K562 (cell line): Measurements from ENCODE around the gene BFSP2. TPM values are rescaled to one million over a fixed set of nuclear protein-coding genes. Genes with fewer than 3 reads are reported as not detected.

Experiments
- ATAC-seq: fragments of 200-7000 bp; cut with Tn5 transposase; 3 replicates; pipeline ENCODE4 v1.9.1; 2020; ENCODE audit warnings: moderate library complexity
- BruUV-seq: library from RNA; stranded (reverse); fragments of 400-500 nt; replicated peaks from 2 replicates; lab custom pipeline; 2021; lab: Mats Ljungman, UMichigan
- CTCF ChIA-PET: fragments of 300-600 bp; formaldehyde crosslinking; extraction: SDS; loops from one replicate; lab custom pipeline; 2021; ENCODE audit warnings: low intra/inter-chr PET ratio; lab: Yijun Ruan, JAX
- POLR2A ChIA-PET: fragments of 300-600, 350-650 bp; sonication (Branson Sonifier 250); formaldehyde crosslinking; extraction: SDS; loops from one replicate; lab custom pipeline; 2021; ENCODE audit warnings: antibody characterized with exemption, inconsistent platforms; lab: Yijun Ruan, JAX
- DNase-seq, 4 experiments: peaks; one replicate each; pipeline versions ENCODE4 v3.0.0 to v3.0.0-alpha.2; 2011 to 2018; ENCODE audit warnings: low spot score in 3 of 4, mixed read lengths in 3 of 4; ENCODE audit errors: extremely low read depth in 1 of 4
- FAIRE-seq: peaks from 2 replicates; lab custom pipeline; 2011; peaks lifted over from hg19 to GRCh38; lab: Jason Lieb, UNC
- H2AFZ ChIP-seq: 2 replicates; pipeline ENCODE4 v1.6.0; 2011; ENCODE audit warnings: low read depth, low read length, control low read depth, inconsistent platforms
- H3K27ac ChIP-seq: fragments of 200-600 bp; 3 replicates; pipeline ENCODE4 v1.8.0; 2011; ENCODE audit warnings: low read depth, mild to moderate bottlenecking, control low read depth, inconsistent platforms, low read length, moderate library complexity, mixed read lengths; ENCODE audit errors: extremely low read depth
- H3K27me3 ChIP-seq, 2 experiments: fragments of 300-600 bp in 1 of 2; 2 replicates in 1 of 2; 3 replicates in 1 of 2; pipeline versions ENCODE4 v1.6.0 to v1.8.0; 2011; ENCODE audit warnings: inconsistent platforms in 2 of 2, low read length in 2 of 2, mild to moderate bottlenecking in 1 of 2, mixed read lengths in 1 of 2, moderate library complexity in 1 of 2; ENCODE audit not compliant: control insufficient read depth in 2 of 2, insufficient read depth in 2 of 2
- H3K36me3 ChIP-seq: fragments of 300-600 bp; 3 replicates; pipeline ENCODE4 v1.8.0; 2011; ENCODE audit warnings: mild to moderate bottlenecking, low read length, inconsistent platforms; ENCODE audit not compliant: control insufficient read depth, insufficient read depth
- H3K4me1 ChIP-seq, 2 experiments: fragments of 200-600 bp in 1 of 2; replicated peaks in 1 of 2; 2 replicates in 1 of 2; 3 replicates in 1 of 2; pipeline versions ENCODE4 v1.5.1 to v1.8.0; 2011; ENCODE audit warnings: inconsistent platforms in 2 of 2, low read length in 2 of 2, mild to moderate bottlenecking in 1 of 2, mixed read lengths in 1 of 2, moderate library complexity in 1 of 2; ENCODE audit not compliant: control insufficient read depth in 2 of 2, insufficient read depth in 2 of 2
- H3K4me2 ChIP-seq: 2 replicates; pipeline ENCODE4 v1.6.1; 2011; ENCODE audit warnings: low read length, control low read depth, inconsistent platforms, mixed read lengths; ENCODE audit not compliant: insufficient read depth
- H3K4me3 ChIP-seq: fragments of 200-600 bp; sonication (generic), shearing (Covaris generic); 2 replicates; pipeline ENCODE4 v1.5.1; 2016; ENCODE audit warnings: control low read depth, inconsistent platforms
- H3K79me2 ChIP-seq: fragments of 200-600 bp; 3 replicates; pipeline ENCODE4 v1.8.0; 2011; ENCODE audit warnings: low read length, inconsistent platforms; ENCODE audit not compliant: control insufficient read depth, insufficient read depth
- H3K9ac ChIP-seq, 2 experiments: 2 replicates each; pipeline versions ENCODE4 v1.6.0 to v1.6.1; 2011; ENCODE audit warnings: low read depth in 2 of 2, low read length in 2 of 2, control low read depth in 1 of 2, inconsistent platforms in 1 of 2, mild to moderate bottlenecking in 1 of 2, mixed read lengths in 1 of 2; ENCODE audit not compliant: insufficient read depth in 1 of 2
- H3K9me1 ChIP-seq: one replicate; pipeline ENCODE4 v1.6.0; 2011; ENCODE audit warnings: inconsistent platforms, mild to moderate bottlenecking, low read length, moderate library complexity; ENCODE audit not compliant: control insufficient read depth, insufficient read depth
- H3K9me3 ChIP-seq: replicated peaks from 2 replicates; pipeline ENCODE4 v1.5.1; 2011; ENCODE audit warnings: low read depth, low read length, inconsistent platforms; ENCODE audit not compliant: control insufficient read depth, insufficient read depth
- H4K20me1 ChIP-seq: replicated peaks from 2 replicates; pipeline ENCODE4 v1.6.1; 2011; ENCODE audit warnings: low read length, inconsistent platforms, mixed read lengths; ENCODE audit not compliant: control insufficient read depth, insufficient read depth
- CTBP1 ChIP-seq: fragments of 450-650 bp; IDR thresholded peaks from 2 replicates; pipeline ENCODE4 v1.6.1; 2016; ENCODE audit warnings: borderline replicate concordance
- MED1 ChIP-seq: sonication (generic); formaldehyde crosslinking; IDR thresholded peaks from 2 replicates; pipeline ENCODE4 v1.8.1; 2023; ENCODE audit warnings: missing genetic modification reagents, borderline replicate concordance
- RFX1 ChIP-seq: fragments of 450-650 bp; IDR thresholded peaks from 2 replicates; pipeline ENCODE4 v1.6.1; 2016; ENCODE audit warnings: mild to moderate bottlenecking, moderate library complexity
- ZBTB1 ChIP-seq: sonication (generic); formaldehyde crosslinking; IDR thresholded peaks from 2 replicates; pipeline ENCODE4 v1.8.1; 2023; ENCODE audit warnings: missing genetic modification reagents, low read depth, mild to moderate bottlenecking, borderline replicate concordance
- ZNF239 ChIP-seq: fragments of 250-450 bp; sonication (Bioruptor Pico); IDR thresholded peaks from 2 replicates; pipeline ENCODE4 v1.4.0; 2020; ENCODE audit warnings: mild to moderate bottlenecking
- ZNF316 ChIP-seq: fragments of 450-650 bp; IDR thresholded peaks from 2 replicates; pipeline ENCODE4 v1.6.1; 2016
- ZNF518B ChIP-seq: fragments of 250-450 bp; sonication (Bioruptor Pico); IDR thresholded peaks from 2 replicates; pipeline ENCODE4 v1.5.0; 2021; ENCODE audit warnings: mild to moderate bottlenecking, moderate library complexity
- ZNF644 ChIP-seq: fragments of 200-800 bp; sonication (Bioruptor generic); IDR thresholded peaks from 2 replicates; pipeline ENCODE4 v1.6.1; 2016; ENCODE audit warnings: low read depth, missing genetic modification characterization, missing compliant biosample characterization
- WGBS: fragments of 100-300 bp; shearing (Covaris generic); methylation state at CpG from one replicate; pipeline ENCODE4 v1.1.6; 2016; ENCODE audit warnings: low coverage, mixed read lengths; ENCODE audit not compliant: insufficient coverage; ENCODE audit errors: missing lambda C conversion rate; 5-methylcytosine and 5-hydroxymethylcytosine counted together
- in situ Hi-C: fragments of 300-500 bp; cut with MboI; formaldehyde crosslinking; loops from 4 replicates; pipeline ENCODE4 v1.15.0; 2018; ENCODE audit warnings: inconsistent platforms, mixed read lengths
- intact Hi-C: fragments of 100-400 bp; cut with micrococcal nuclease; formaldehyde crosslinking; loops from 2 replicates; pipeline ENCODE4 v1.14.2; 2022
- polyA plus RNA-seq, 8 experiments: library from polyadenylated mRNA; depleted of rRNA in 4 of 8; stranded (reverse) in 5 of 8; unstranded in 3 of 8; fragments of >200 nt; fragmentation: Nextera tagmentation in 2 of 8; fragmentation: Illumina TruSeq in 1 of 8; extraction: Ambion mirVana in 2 of 8; extraction: Trizol in 1 of 8; gene quantifications; 2 replicates each; pipeline versions ENCODE4 v1.2.1 to v1.2.3, GENCODE V29; 2011 to 2014; ENCODE audit warnings: inconsistent platforms in 1 of 8, missing spikeins in 1 of 8
- total RNA-seq, 7 experiments: library from RNA; depleted of rRNA in 6 of 7; stranded (reverse); fragments of >200 nt in 6 of 7; fragmentation: Illumina TruSeq in 2 of 7; extraction: Trizol in 2 of 7; gene quantifications; 2 replicates each; pipeline versions ENCODE4 v1.2.1 to v1.2.3, GENCODE V29; 2011 to 2021; ENCODE audit warnings: low replicate concordance in 1 of 7
- TF ChIP-seq, protein P1 (sequence below): fragments of 450-650 bp; IDR thresholded peaks from 2 replicates; pipeline ENCODE4 v1.7.1; 2018; ENCODE audit warnings: mild to moderate bottlenecking, low read depth; ENCODE audit not compliant: partially characterized antibody

Gene BFSP2
- total and polyA plus RNA-seq, 9 of the 15 experiments (the other 6 are each of a cell fraction or from before 2014, with no cell fraction given), result not detected

DNA sequence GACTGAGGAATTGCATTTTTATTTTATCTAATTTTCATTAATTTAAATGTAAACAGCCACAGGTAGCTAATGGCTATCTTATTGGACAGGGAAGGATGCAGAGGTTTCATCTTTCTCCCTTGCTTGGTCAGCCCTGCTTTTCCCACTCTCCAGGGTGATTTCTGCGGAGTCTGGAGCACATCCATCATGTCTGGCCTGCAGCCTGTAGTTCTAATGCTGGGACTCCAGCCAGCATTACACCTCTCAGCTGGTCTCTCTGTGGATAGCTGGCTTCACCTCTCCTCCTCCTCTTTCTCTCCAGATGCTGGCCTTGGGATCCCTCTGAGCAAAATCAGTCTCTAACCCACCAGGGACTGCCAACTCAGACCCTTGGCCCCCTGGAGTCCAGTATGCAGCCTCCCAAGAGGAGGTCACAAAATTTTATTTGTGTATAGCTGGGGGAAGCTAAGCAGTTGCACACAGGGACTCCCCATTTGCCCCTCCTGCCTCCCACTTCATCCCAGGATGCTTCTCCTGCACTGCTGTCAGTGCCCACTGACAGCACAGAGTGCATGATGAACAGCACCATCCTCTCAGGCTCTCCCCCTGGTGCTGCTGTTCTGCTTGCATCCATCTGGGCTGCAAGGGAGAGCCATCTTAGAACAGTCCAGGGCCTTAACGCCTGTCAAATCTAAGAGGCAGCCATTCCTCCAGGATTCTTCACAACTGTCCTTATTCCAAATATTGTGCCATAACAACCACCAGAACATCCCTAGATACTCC lies 1.7 kb downstream of the BFSP2 start:
- no peak for FAIRE-seq
- in situ Hi-C loops, result no loop called here
- intact Hi-C loops, result no loop called here
- Histone ChIP-seq H3K4me2 (no peak overlapping the region), H3K27ac (no peak overlapping the region), H3K36me3 (no peaks in the 10 kb centered on the region), H3K79me2 (no peaks in the 10 kb centered on the region), H4K20me1 (no peaks in the 10 kb centered on the region), H3K9me3 (no peaks in the 10 kb centered on the region), H3K4me1 (no peaks in the 10 kb centered on the region; a peak in 1 of 5 replicates), H3K9ac (no peak overlapping the region), H3K27me3 (peaks cover 0 to 8% of the 10 kb centered on the region in 2 experiments; a peak in 1 of 5 replicates), H2AFZ (no peak overlapping the region), H3K4me3 (no peak overlapping the region), H3K9me1 (no peaks in the 10 kb centered on the region)
- 0% methylated on average over 2 of the region's 2 CpGs for WGBS
- CTCF ChIA-PET, result no interaction called here
- no peak for ATAC-seq
- BruUV-seq, result no TSS peak
- TF ChIP-seq CTBP1 (no peak), MED1 (CRISPR knock-in tag) (no peak), ZNF316 (no peak), RFX1 (no peak), ZBTB1 (CRISPR knock-in tag) (no peak), ZNF239 (CRISPR knock-in tag) (no peak)
- DNase-seq, result no peak
- POLR2A ChIA-PET, result no interaction called here

GRCh38 chr3:133404920-133405319 lies 5.1 kb downstream of the BFSP2 start:
- Histone ChIP-seq H3K9me1 (no peaks in the 10 kb centered on the region), H3K27me3 (peaks cover 0 to 11% of the 10 kb centered on the region in 2 experiments; a peak in 2 of 5 replicates), H3K79me2 (no peaks in the 10 kb centered on the region), H3K27ac (no peak overlapping the region), H4K20me1 (no peaks in the 10 kb centered on the region), H3K4me1 (no peaks in the 10 kb centered on the region; a peak in 1 of 5 replicates), H3K4me3 (no peak overlapping the region), H2AFZ (no peak overlapping the region), H3K9ac (no peak overlapping the region), H3K36me3 (no peaks in the 10 kb centered on the region), H3K9me3 (no peaks in the 10 kb centered on the region), H3K4me2 (no peak overlapping the region)
- ChIA-PET CTCF (interaction anchor here (0.6 kb wide), 1 partner anchor 24 kb away, joined by 3 read pairs; no protein-coding TSS in a partner anchor), POLR2A (no interaction called here)
- no peak for ATAC-seq
- no TSS peak for BruUV-seq
- in situ Hi-C loops, result no loop called here
- WGBS, result 0% methylated on average over 2 of the region's 3 CpGs
- no peak for DNase-seq
- intact Hi-C loops, result no loop called here
- FAIRE-seq, result no peak
- no peak for TF ChIP-seq ZNF518B
- TF ChIP-seq, protein P1, sequence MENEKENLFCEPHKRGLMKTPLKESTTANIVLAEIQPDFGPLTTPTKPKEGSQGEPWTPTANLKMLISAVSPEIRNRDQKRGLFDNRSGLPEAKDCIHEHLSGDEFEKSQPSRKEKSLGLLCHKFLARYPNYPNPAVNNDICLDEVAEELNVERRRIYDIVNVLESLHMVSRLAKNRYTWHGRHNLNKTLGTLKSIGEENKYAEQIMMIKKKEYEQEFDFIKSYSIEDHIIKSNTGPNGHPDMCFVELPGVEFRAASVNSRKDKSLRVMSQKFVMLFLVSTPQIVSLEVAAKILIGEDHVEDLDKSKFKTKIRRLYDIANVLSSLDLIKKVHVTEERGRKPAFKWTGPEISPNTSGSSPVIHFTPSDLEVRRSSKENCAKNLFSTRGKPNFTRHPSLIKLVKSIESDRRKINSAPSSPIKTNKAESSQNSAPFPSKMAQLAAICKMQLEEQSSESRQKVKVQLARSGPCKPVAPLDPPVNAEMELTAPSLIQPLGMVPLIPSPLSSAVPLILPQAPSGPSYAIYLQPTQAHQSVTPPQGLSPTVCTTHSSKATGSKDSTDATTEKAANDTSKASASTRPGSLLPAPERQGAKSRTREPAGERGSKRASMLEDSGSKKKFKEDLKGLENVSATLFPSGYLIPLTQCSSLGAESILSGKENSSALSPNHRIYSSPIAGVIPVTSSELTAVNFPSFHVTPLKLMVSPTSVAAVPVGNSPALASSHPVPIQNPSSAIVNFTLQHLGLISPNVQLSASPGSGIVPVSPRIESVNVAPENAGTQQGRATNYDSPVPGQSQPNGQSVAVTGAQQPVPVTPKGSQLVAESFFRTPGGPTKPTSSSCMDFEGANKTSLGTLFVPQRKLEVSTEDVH, result no peak
- TF ChIP-seq ZNF644, result no peak
